COLO668 (cell line): ENCODE measurements around the gene SEPTIN5.
A peak's percentile ranks its signal among the peaks of the same experiment; 100 is the strongest.

Source experiments
- DNase-seq: peaks from one replicate; lab custom pipeline; 2025; ENCODE audit not compliant: unreplicated experiment; lab: John Stamatoyannopoulos, UW

SEPTIN5 gene

GRCh38 chr22:19746726-19747125 lies 32.4 kb downstream of the SEPTIN5 start:
- DNase-seq = no peak

DNA sequence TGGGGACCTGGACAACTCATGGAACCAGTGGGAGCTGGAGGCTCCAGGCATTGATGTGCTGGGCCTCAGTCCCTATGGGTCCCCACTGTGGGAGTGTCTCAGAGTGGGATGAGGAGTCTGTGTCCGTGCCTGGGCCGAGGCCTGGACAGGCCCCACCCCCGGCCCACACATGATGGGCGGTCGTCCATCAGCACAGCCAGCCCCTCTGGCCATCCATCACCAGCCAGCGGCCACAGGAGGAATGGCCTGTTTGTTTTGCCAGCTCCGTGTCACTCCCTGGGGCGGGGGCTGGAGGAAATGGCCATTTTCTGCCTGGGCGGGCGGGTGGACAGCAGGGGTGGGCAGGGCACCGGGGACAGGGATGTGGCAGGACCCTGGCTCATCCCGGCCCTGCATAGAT lies 33.2 kb downstream of the SEPTIN5 start:
- no peak for DNase-seq

DNA sequence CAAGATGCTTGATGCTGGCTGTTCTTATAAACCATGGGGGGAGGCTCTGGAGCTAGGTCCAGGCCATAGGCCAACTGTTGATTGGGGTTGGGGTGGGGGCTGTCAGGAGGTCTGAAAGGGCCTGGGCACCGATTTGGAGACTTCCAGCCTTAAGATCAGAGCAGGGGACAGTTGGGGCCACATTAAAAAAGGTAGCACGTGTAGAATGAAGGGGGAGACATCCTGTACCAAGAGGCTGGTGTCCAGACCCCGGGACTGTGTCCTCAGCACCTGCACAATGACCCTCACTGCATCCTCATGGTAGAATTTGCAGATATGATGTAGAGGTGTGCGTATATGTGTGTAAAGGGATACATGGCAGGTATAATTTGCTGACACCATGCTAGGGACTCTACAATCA lies 33.8 kb downstream of the SEPTIN5 start:
- DNase-seq = no peak

GRCh38 chr22:19748991-19749664 lies 34.8 kb downstream of the SEPTIN5 start:
- no peak for DNase-seq

- DNase-seq = no peak
Observed at GRCh38 chr22:19749876-19750275, 35.6 kb downstream of the SEPTIN5 start.

GRCh38 chr22:19750507-19751490 lies 36.5 kb downstream of the SEPTIN5 start:
- DNase-seq = no peak

DNA sequence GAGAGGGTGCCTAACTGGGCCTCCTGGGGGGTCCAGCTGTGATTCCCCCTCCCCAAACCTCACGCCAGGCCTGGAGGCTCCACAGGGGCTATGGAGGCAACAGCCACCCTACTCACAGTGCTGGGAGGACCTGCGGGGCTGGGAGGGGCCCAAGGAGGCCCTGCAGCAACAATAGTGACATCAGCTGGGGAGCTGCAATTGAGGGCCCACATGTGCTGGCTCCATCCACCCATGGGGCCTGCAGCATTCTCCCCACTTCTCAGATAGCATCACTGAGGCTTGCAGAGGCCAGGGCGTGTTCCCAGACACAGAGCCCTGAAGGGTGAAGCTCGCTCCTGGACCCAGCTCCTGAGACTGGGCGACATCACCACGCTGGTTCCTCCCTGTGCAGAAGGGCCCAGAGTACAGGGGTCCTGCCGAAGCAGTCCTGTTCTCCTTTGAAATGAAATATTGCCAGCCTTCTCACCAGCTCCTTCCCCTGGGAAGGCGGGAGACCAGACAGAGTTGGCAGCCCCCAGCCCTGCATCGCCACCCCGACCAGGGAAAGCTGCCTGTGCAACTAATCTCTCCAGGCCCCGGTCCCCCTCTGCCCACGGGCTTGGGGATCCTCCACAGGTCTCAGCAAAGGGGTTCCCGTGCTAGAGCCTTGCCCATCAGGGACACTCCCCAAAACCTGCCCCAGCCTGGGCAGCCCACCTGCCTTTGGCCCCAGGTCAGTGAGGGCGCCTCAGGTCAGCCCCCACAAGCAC lies 37.4 kb downstream of the SEPTIN5 start:
- no peak for DNase-seq

DNA sequence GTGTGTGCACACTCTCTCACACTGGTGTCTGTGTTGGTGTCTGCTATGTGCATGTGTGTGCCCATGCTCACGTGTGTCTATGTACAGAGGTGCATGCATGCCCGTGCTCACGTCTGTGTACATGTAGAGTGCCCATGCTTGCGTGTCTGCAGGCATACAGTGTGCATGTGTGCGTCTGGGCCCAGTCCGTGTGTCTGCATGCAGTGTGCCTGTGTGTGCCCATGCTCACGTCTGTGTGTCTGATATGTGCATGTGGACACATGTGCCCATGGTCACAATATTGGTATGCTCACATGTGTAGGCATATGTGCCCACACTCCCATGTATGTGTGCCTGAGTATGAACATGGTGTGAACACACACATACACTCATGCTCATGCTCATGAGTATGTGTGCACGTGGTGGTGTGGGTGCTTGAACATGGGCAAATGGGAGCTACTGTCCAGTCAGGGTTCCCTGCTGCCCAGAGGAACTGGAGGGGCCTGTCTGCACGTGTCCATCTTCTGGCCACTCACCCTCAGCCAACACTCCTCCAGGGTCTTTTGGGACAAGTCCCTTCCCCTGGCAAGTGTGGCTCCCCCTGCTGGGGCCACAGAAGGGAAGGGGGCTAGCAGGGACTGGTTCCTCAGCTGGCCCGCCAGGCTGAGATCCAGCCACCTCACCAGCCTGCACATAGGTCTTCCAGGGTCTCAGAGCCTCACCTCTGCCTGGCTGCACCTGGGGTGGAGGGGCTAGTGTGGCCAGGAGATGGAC lies 39.0 kb downstream of the SEPTIN5 start:
- no peak for DNase-seq

- no peak for DNase-seq
Observed at GRCh38 chr22:19753996-19754700, 39.8 kb downstream of the SEPTIN5 start.

DNA sequence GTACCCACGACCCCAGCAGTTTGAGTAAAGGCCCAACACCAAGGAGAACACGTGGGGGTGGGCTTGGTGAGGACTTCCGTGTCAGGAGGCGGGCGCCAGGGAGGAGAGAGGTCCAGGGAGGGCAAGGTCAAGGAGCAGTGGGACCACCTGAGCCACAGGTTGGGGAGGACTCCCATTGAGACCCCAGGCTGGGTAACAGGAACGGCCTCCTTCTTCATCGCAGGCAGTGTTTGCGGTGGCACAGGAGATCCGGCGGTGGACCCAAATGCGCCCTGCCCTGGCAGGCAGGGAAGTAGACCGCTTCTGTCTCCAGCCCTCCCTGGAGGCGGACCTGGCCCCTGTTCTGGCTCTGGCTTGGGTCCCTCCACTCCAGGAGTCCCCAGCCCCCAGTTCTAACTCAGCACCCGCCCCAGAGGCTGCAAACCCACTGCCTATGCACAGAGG lies 40.4 kb downstream of the SEPTIN5 start:
- no peak for DNase-seq

DNA sequence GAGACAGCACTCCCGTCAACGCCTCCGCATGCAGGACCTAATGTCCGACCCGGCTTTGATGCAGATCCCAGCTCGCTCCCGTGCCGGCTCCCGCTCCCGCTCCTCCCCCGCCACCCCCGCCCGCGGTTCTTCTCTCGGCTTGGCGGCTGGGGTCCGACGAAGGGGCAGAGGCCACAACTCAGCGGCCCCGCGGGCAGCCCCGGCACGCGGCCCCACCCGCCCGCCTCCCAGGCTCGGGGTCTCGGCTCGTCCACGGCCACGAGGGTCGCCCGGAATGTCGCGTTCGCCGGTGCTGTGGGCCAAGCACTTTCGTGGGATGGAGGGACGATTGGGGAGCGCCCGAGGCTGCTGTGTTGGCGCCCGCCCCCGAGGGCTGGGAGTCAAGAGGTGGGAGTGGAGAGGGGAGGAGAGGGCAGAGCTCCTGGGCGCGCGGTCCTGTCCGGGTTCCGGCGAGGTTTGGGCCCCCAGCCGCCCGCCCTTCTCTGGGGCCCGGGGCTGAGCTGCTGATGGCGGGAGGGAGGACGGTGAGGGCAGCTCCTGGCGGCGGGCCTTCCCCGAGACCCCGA lies 40.9 kb downstream of the SEPTIN5 start:
- no peak for DNase-seq

DNA sequence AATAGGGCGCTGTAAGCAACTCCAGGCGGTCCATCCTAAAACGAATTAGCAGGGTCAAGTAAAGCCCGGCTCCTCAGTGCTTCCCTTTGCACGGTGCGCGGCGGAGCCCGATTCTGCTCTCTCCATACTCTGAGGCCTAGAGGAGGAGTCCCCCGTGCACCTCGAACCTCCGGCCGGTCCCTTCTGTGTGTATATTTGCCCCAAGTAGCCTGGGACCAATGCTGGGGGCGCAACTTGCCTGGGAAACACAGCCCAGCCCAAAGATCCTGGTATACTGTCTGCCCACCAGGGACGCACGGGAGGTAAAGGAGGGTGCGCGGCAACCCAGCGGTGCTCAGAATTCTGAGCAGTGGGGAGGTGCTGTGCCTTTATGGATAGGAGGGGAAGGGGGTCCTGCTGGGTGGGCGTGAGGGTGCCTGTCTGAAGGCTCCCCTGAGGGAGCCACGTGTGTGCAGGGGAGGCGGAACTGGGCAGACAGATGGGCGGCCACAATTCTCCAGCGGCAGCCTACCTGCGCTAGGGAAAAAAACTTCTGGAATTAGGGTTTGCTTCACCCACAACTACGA lies 41.5 kb downstream of the SEPTIN5 start:
- DNase-seq = no peak

DNA sequence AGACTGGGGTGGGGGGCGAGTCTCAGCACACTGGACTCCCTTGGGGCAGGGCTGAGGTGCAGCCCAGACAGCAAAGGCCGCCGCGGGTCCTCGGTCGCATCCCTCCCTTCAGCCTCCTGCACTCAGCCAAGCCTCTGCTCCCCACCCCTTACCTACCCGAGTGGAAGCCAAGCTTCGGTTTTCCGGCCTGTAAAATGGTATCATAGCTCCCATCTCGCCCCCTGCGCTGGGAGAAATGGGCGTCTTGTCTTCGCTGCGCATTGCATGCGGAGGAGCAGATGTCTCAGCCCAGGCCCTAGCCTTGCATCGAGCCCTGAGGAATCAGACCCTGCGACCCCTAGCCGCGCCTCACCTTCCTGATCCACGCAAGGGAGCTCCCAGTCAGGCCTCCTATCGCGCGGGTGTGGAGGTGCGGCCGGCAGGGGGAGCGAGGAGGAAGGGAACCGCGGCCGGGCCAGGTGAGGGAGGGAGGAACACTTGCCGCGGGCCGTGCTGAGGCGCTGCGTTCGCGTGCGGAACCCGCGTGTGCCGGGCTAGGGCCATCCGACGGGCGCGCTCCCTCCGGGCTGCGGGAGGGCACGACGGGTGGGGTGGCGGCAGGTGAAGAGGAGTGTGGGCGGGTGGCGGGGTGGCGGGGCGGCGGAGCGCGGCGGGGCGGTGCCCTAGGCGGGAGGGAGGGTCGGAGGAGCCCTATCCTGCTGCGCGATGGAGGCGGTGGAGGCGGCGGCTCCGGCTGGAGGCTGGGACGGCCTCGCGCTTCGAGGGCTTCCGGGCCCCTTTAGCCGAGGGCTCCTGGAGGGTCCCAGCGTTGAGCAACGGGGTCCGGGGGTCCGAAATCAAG lies 42.2 kb downstream of the SEPTIN5 start:
- DNase-seq = peak; percentile 76

GRCh38 chr22:19757140-19757984 lies 43.1 kb downstream of the SEPTIN5 start:
- DNase-seq = no peak

DNA sequence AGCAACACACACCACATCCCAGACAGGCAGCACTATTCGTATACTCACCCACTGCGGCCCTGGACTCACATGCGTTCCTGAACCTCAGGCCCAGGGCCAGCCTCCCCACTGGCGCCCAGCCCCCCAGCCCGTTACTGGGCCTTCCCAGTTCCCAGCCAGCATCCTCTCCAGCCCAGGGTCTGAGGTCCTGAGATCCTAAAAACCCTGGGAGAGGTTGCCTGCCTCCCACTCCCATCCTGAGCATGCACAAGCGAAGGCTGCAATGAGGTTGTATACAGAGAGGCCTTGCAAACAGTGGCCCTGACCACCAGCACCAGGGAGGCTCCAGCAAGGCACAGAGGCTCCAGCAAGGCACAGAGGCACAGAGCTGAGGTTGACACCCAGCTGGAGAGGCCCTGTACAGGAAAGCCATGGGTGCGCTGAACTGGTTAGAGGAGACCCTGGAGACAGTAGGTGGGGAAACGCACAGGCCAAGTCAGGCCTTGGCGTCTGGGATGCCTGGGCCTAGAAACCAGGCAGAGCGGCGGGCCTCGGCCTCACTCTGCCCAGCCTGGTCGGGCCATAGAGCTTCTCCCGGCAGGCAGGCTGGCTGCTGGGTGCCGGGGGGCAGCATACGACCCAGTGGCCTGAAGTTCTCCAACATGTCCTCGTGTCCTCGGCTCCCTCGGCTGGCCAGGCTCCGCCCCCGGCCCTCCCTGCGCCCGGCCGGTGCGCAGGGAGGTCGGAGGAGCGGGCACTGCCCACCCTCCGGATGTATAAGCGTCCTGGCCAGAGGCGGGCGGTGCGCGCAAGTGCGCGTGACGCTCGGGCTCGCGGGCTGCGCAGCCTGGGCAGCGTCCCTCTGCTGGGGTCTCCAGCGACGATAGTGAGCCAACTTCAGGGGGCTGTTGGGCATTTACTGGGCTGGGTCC lies 43.9 kb downstream of the SEPTIN5 start:
- no peak for DNase-seq

- no peak for DNase-seq
Observed at GRCh38 chr22:19758896-19759426, 44.7 kb downstream of the SEPTIN5 start.
